Measurements from ENCODE around the gene FGF19. TPM values are rescaled to one million over a fixed set of nuclear protein-coding genes. Genes with fewer than 3 reads are reported as not detected.
"Not testable (repeated sequence)": the region's sequence is repeated elsewhere in the genome, so short reads cannot be mapped to it uniquely, and the experiment has no call there.

FGF19 gene
- total RNA-seq, 2 experiments from 2014 or later, result not detected

DNA sequence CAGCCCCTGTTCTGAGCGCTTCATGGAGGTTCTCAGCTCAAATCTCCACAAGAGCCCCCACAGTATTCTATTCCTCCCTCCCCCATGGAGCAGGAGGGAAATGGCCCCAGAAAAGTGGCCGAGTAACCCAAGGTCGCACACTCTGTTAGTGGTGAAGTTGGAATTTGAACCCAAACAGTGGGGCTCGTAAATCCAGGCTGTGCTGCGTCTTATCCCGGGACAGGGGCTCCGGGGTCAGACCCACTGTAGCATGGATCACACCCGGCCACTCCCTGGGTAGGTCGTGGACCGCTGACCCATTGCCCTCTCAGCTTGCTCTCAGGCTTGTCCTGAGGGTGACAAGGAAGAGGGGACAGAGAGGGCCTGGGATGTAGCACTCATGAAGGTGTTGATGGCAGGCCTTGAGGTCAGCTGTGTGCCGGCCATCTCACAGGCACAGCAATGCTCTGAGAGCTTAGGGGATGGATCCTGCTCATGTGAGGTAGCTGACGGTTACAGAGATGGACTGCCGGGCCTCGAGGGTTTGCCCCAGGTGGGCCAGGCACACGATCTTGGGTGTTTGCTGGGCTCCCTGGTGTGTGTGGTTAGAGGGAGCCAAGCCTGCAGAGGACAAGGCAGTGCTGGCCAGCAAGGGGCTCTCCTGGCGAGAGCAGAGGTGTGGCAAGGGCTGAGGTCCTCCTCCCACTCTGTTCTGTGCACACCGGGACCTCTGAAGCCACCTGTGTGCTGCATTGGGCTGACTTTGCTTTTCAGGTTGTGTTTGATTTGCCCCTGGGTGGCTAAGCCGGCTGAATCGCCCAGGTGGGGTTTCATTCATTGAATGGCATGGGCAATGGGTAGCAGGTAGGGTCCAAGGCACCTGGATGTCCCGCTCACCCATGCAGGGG, 2.3 kb upstream of the FGF19 start:
- DNase-seq, result no peak
- no peaks in the 10 kb centered on the region for H3K36me3 Mint-ChIP-seq
- no peaks in the 10 kb centered on the region for H3K9me3 Mint-ChIP-seq
- no peak overlapping the region for H3K4me3 Mint-ChIP-seq
- peaks cover 53% of the 10 kb centered on the region for H3K27me3 Mint-ChIP-seq
- peaks cover 7% of the 10 kb centered on the region for H3K4me1 Mint-ChIP-seq
- no peak overlapping the region for H3K27ac Mint-ChIP-seq

DNA sequence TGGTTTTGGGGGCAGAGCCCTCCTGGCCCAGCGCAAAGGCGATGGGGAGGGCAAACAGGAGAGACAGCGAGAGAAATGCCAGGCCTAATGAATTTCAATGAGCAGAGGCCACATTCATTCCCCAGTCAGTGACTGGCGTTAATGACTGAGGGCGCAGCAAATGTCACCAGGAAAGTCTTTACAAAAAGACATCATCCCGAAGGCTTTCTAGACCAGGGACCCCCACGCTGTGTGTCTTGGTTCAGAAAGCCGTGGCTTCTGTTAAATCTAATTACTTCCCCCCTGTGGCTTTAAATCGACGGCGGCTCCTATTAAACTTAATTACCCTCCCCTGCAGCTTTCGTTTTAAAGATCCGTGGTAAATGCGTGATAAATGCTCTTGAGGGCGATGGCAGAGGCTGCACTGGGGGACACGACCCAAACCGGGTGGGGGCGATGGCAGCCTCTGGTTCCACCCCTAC, 1.6 kb upstream of the FGF19 start:
- Mint-ChIP-seq H3K27ac (no peak overlapping the region), H3K27me3 (peaks cover 60% of the 10 kb centered on the region), H3K36me3 (no peaks in the 10 kb centered on the region), H3K4me1 (peaks cover 7% of the 10 kb centered on the region), H3K4me3 (no peak overlapping the region), H3K9me3 (no peaks in the 10 kb centered on the region)
- DNase-seq, result no peak

DNA sequence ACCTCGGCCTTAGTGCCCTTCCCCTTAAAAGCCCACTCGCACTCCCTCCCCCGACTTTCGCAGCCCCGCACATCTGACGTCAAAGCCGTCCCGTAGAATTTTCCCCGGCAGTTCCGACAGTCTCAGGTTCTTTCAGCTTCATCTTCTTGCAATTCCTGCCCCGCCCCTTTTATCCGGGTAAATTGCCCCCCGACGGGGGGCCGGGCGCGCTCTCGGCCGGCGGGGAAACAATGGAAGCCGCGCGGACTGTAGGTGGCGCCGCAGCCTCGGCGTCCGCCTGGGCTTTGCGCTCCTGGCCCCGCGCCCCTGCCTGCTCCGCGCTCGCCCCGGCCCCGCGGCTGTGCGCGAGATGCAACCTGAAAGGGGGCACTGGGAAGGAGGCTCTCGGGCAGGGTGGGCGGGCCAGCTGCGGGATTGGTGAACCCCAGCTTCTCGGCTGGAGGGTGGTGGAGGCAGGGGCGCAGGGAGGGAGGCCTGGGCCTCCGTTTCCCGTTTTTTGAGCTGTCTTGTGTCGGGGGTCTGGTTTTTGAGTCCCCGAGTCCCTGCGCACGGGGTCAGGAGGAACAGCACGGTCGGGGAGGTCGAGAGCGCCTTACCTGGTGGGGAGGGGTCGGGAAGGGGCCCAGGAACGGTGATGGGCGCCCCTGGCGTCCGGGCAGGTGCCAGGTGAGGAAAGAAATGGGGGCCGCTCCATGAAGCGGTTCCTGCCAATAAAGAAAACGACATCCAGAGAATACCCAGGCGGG, 859 bp upstream of the FGF19 start:
- Mint-ChIP-seq H3K27ac (no peak overlapping the region), H3K36me3 (no peaks in the 10 kb centered on the region), H3K4me3 (no peak overlapping the region), H3K27me3 (peaks cover 65% of the 10 kb centered on the region), H3K9me3 (no peaks in the 10 kb centered on the region), H3K4me1 (peaks cover 7% of the 10 kb centered on the region)
- peak; percentile 25 for DNase-seq

DNA sequence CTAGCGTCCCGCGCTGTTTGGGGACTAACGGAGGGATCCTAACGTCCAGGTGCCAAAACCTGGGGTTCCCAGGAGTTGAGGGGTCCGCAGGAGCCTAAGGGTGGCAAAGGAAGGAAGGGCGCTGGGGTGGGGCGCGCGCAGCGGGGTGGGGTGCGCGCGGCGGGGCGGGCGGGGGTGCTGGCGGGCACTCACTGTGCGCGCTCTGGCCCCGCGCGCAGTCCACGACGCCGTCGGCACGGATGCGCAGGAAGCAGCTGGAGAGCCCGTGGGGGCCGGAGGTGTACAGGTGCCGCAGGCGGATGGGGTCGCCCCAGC, 412 bp downstream of the FGF19 start:
- Mint-ChIP-seq H3K27me3 (peaks cover 69% of the 10 kb centered on the region), H3K27ac (no peak overlapping the region), H3K4me3 (no peak overlapping the region), H3K4me1 (peaks cover 7% of the 10 kb centered on the region), H3K9me3 (no peaks in the 10 kb centered on the region), H3K36me3 (no peaks in the 10 kb centered on the region)
- no peak for DNase-seq

DNA sequence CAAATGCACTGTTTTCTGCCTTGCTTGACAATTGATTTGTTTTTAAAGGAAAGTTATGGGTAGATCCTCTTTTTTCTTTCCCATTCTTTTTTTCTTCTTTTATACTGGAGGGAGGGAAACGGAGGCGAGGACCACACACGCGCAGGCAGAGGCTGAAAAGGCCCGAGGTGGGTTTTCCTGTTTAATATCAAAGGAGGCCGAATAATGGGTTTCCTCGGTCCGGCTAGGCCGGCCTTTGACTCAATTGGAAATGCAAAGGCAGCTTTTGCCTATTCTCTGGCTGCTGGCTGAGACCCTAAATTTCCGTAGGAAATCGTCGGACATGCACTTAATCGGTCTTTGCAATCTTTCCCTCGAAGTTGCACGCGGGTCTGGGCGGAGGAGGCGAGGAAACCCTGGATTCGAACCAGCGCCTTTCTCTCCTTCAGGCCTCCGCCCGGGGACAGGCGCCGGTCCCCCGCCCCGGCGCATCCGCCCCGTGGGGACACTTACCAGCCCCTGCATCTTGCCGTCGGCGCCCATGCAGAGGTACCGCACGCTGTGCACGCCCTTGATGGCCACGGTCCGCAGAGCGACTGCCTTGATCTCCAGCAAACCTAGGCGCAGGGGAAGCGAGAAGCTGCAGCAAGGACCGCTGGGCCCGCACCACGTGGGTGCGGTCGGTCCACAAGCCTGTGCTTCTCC, 911 bp downstream of the FGF19 start:
- H3K27me3 Mint-ChIP-seq, result peaks cover 73% of the 10 kb centered on the region
- H3K4me3 Mint-ChIP-seq, result no peak overlapping the region
- H3K9me3 Mint-ChIP-seq, result no peaks in the 10 kb centered on the region
- no peaks in the 10 kb centered on the region for H3K36me3 Mint-ChIP-seq
- peaks cover 7% of the 10 kb centered on the region for H3K4me1 Mint-ChIP-seq
- no peak overlapping the region for H3K27ac Mint-ChIP-seq
- DNase-seq, result no peak

DNA sequence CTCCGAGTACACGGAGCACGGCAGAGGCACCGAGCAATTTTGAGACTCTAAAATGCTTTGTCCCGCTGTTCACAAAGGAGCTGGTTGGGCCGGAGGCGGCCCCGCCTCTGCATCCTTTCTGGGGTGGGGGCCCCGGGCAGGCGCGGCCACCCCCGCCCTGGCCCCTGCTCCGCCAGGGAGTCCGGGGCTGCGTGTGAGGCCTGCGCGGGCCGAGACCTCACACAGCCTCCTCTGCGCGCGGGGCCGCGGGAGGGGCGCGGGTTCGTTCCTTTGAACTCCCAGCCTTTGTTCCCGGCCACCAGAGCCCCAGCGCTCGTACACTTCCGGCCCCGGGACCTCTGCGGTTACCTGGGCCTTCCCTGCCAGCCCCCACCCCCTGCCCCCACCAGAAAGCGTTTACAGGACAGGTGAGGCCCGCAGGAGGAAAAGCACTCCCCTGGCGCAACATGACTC, 1.6 kb downstream of the FGF19 start:
- peaks cover 7% of the 10 kb centered on the region for H3K4me1 Mint-ChIP-seq
- H3K27me3 Mint-ChIP-seq, result peaks cover 76% of the 10 kb centered on the region
- DNase-seq, result no peak
- no peaks in the 10 kb centered on the region for H3K9me3 Mint-ChIP-seq
- no peaks in the 10 kb centered on the region for H3K36me3 Mint-ChIP-seq
- H3K4me3 Mint-ChIP-seq, result no peak overlapping the region
- H3K27ac Mint-ChIP-seq, result no peak overlapping the region

DNA sequence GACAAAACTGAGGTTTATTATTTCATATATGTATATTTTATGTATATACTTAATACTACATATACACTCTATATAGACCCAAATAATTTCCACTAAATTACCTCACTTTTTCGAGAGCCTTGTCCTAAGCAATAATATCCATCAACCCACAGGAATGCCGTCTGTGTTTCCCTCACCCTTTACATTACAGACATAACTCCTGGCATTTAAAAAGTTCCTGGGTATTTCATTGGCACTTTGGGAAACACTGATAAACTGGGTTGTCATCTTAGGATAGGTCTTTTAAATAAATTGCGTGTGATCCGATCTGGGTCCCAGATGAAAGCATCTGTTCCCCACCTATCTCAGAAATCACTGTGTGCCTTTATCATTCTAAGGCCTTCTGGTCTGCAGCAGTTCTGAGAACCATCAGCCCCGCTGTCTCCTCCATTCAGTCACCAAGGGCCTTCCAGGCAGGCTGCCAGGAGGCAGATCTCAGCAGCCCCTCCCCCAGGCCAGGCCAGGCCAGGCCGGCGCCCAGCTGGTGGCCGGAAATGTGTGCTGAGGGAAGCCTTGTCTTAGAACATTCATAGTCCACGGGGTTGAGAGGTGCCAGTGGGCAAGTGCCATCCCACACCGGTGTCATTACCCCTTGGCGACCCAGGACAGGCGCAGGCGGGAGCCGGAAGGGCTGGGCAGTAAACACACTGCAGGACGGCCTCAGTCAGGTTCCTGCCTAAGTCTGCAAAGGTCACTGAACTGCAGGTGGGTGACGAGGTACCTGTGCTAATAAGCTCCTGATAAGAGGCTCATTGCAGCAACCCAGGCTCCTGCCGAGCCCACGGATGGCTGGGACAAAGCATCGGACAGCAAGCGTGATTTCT, 3.3 kb downstream of the FGF19 start:
- peaks cover 71% of the 10 kb centered on the region for H3K27me3 Mint-ChIP-seq
- H3K4me1 Mint-ChIP-seq, result peaks cover 3% of the 10 kb centered on the region
- no peaks in the 10 kb centered on the region for H3K9me3 Mint-ChIP-seq
- H3K36me3 Mint-ChIP-seq, result no peaks in the 10 kb centered on the region
- no peak overlapping the region for H3K4me3 Mint-ChIP-seq
- no peak overlapping the region for H3K27ac Mint-ChIP-seq
- no peak for DNase-seq

DNA sequence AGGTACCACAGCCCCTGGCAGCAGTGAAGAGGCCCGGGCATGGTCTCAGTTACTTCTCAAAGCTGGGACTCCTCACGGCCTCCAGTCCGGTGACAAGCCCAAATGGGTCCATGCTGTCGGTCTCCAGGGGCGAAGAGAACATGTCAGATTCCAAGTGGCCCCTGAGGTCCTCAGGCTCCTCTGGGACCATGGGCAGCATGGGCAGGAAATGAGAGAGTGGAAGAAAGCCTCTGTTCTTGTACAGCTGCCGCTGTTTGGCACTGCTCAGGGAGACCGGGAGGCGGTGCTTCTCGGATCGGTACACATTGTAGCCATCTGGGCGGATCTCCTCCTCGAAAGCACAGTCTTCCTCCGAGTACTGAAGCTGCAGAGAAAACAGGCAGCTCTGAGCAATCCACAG, 4.6 kb downstream of the FGF19 start:
- Mint-ChIP-seq H3K36me3 (no peaks in the 10 kb centered on the region), H3K4me3 (no peak overlapping the region), H3K27ac (no peak overlapping the region), H3K4me1 (no peaks in the 10 kb centered on the region), H3K9me3 (no peaks in the 10 kb centered on the region), H3K27me3 (peaks cover 64% of the 10 kb centered on the region)
- DNase-seq, result no peak

DNA sequence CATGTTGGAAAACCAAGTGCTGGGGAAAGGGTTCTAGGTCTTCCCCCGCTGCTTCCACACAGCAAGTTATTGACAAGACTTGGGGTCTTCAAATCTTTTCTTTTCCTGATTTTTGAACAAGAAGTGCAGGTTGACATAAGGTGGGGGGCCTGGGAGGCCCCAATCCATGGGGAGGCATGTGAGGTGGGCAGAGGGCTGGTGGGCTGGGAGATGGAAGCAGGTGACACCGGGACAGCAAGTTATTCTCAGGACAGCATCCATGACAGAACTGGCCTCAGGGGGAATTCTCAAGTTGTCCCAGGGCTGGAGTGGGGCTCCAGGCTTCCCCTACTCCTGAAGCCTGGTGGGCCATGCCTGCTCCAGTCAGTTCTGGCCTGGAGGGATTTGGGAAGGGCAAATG, 5.5 kb downstream of the FGF19 start:
- DNase-seq, result no peak
- Mint-ChIP-seq H3K4me3 (no peak overlapping the region), H3K27me3 (peaks cover 71% of the 10 kb centered on the region), H3K9me3 (no peaks in the 10 kb centered on the region), H3K27ac (no peak overlapping the region), H3K36me3 (no peaks in the 10 kb centered on the region), H3K4me1 (no peaks in the 10 kb centered on the region)

DNA sequence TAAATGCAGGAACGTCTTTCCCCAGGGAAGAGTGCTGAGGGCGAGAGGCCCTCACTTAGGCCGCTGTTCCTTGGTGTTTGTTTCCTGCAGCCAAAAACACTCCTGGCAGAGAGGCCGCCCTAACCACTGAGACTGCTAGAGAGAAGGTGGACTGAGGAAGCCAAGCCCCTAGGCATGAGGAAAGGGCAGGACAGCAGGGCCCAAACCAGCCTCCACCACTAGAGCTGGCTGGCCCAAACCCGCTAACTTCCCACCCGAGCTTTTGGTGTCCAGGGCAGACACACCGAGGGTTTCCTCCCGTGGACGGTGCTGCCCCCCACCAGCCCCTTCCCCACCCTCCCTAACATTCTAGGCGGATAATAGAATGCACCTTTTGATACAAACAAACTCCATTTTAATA, 6.0 kb downstream of the FGF19 start:
- no peak for DNase-seq
- H3K4me3 Mint-ChIP-seq, result no peak overlapping the region
- peaks cover 66% of the 10 kb centered on the region for H3K27me3 Mint-ChIP-seq
- no peak overlapping the region for H3K27ac Mint-ChIP-seq
- H3K9me3 Mint-ChIP-seq, result no peaks in the 10 kb centered on the region
- H3K4me1 Mint-ChIP-seq, result no peaks in the 10 kb centered on the region
- no peaks in the 10 kb centered on the region for H3K36me3 Mint-ChIP-seq

DNA sequence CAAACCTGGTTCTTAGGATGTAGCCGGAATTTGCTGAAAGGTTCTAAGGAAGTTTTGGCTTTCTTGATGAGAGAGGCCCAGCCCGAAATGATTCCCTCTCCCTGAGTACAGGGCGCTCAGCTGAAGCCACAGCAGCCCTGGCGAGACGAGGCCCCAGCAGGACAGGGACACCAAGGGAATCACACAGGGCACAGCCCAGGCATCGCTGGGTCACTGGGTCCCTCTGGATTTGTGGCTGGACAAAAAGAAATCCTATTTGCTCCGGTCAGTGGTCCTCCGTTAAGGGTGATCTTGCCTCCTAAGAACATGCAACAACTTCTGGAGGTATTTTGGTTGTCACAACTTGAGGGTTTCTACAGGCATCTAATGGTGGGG, 6.4 kb downstream of the FGF19 start:
- DNase-seq, result no peak
- peaks cover 64% of the 10 kb centered on the region for H3K27me3 Mint-ChIP-seq
- H3K4me3 Mint-ChIP-seq, result no peak overlapping the region
- H3K27ac Mint-ChIP-seq, result no peak overlapping the region
- no peaks in the 10 kb centered on the region for H3K9me3 Mint-ChIP-seq
- H3K36me3 Mint-ChIP-seq, result no peaks in the 10 kb centered on the region
- H3K4me1 Mint-ChIP-seq, result no peaks in the 10 kb centered on the region

DNA sequence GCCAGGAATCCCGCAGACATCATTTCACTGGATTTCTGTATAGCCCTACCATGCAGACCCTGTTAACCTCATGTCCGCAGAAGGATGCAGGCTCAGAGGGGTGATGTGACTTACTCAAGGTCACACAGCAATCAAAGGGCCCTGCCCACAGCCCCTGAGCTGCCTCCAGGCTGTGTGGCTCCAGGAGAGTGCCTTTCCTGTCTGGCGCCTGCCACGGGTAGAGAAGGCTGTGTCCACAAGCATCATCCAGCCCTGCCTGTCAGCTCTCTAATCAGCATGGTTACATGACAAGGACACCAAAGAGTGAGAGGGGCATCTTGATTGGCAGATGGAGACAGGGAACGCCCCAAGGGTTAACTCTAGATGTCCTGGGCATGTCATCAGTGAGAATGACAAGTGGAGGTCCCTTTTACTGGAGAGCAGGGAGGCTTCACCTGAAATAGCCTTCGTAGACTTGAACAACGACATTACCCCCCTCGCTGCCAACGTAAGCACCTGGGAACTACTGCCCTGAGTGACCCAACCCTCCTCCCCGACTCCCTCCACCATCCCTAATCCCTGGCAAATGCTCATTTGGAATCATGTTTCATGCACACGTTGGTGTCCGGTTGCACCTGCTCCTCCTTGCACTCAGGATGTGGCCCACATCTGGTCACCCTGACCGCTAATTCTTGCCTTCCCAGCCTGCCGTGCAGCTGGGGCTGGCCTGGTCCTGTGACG, 6.9 kb downstream of the FGF19 start:
- Mint-ChIP-seq H3K9me3 (no peaks in the 10 kb centered on the region), H3K4me3 (no peak overlapping the region), H3K27me3 (peaks cover 67% of the 10 kb centered on the region), H3K27ac (no peak overlapping the region), H3K4me1 (no peaks in the 10 kb centered on the region), H3K36me3 (no peaks in the 10 kb centered on the region)
- no peak for DNase-seq

DNA sequence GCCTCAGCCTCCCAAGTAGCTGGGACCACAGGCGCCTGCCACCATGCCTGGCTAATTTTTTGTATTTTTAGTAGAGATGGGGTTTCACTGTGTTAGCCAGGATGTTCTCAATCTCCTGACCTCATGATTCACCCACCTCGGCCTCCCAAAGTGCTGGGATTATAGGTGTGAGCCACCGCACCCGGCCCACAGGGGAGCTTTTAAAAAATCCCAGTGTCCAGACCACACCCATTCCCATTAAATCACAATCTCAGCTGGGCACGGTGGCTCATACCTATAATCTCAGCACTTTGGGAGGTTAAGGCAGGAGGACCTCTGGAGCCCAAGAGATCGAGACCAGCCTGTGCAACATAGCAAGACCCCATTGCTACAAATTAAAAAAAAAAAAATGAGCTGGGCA, 7.8 kb downstream of the FGF19 start:
- H3K9me3 Mint-ChIP-seq, H3K36me3 Mint-ChIP-seq, H3K27ac Mint-ChIP-seq, H3K4me3 Mint-ChIP-seq, DNase-seq, H3K4me1 Mint-ChIP-seq: not testable (repeated sequence)
- H3K27me3 Mint-ChIP-seq, result peaks cover 67% of the 10 kb centered on the region

DNA sequence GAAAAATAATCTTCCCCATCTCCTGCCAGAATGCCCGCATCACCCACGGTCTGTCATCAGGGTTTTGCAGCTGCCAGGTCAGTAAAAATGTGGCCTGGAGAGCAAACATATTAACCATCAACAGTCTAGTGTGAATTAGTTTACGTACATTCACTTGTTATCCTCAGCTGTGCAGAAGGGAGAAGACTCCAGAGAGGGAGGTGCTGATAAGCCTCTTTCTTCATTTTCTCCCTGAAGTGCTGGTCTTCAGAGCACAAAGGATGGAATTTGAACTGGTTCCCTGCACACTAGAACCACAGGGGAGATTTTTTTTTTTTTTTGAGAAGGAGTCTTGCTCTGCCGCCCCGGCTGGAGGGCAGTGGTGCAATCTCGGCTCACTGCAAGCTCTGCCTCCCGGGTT, 8.2 kb downstream of the FGF19 start:
- Mint-ChIP-seq H3K4me1 (no peaks in the 10 kb centered on the region), H3K4me3 (no peak overlapping the region), H3K27ac (no peak overlapping the region), H3K27me3 (peaks cover 67% of the 10 kb centered on the region), H3K9me3 (no peaks in the 10 kb centered on the region), H3K36me3 (peaks cover under 1% of the 10 kb centered on the region)
- no peak for DNase-seq

Measured in activated naive CD8-positive, alpha-beta T cell treated with anti-CD3 and anti-CD28 coated beads for 36 hours (primary cell).